GM12874 (cell line): ENCODE data around the gene PGR.

ENCODE experiments used
- TF ChIP-seq, protein P1 (sequence below): IDR thresholded peaks from 2 replicates; pipeline ENCODE4 v1.5.1; 2011; ENCODE audit warnings: low read depth, mild to moderate bottlenecking, control low read depth, low read length, moderate library complexity; ENCODE audit not compliant: insufficient read depth

Gene PGR

DNA sequence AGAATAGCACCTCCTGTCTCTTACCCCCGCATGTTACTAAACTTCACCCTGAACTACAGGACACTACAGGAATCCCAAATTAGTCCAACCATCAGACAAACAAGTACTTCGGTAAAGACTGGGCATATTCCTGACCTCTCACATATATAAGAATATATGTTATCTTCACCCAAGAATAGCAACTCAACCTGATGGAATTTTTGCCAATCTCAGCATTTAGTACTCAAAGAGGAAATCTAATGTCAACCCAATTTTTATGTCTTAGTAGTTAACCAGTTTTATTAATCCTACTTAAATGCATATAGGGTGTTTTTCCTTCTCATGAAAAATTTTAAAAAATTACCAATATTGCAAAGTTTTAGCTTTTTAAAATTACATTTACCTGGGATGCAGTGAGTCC lies 26.2 kb downstream of the PGR start:
- TF ChIP-seq, protein P1, sequence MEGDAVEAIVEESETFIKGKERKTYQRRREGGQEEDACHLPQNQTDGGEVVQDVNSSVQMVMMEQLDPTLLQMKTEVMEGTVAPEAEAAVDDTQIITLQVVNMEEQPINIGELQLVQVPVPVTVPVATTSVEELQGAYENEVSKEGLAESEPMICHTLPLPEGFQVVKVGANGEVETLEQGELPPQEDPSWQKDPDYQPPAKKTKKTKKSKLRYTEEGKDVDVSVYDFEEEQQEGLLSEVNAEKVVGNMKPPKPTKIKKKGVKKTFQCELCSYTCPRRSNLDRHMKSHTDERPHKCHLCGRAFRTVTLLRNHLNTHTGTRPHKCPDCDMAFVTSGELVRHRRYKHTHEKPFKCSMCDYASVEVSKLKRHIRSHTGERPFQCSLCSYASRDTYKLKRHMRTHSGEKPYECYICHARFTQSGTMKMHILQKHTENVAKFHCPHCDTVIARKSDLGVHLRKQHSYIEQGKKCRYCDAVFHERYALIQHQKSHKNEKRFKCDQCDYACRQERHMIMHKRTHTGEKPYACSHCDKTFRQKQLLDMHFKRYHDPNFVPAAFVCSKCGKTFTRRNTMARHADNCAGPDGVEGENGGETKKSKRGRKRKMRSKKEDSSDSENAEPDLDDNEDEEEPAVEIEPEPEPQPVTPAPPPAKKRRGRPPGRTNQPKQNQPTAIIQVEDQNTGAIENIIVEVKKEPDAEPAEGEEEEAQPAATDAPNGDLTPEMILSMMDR: no peak

DNA sequence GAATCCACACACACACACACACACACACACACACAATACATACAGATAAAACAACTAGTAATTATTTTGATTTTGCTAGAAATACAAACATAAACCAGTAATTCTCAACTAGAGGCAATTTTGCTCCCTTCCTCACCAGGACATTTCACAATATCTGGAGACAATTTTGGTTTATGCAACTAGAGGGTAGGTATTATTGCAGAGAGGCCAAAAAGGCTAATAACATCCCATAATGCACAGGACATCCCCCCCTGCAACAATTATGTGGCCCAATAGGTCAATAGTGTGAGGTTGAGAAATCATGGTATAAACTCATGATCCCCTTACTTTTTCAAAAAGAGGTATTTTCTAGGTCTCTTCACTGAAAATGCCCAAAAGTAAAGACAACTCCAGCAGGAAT lies 29.0 kb downstream of the PGR start:
- TF ChIP-seq, protein P1: no peak

DNA sequence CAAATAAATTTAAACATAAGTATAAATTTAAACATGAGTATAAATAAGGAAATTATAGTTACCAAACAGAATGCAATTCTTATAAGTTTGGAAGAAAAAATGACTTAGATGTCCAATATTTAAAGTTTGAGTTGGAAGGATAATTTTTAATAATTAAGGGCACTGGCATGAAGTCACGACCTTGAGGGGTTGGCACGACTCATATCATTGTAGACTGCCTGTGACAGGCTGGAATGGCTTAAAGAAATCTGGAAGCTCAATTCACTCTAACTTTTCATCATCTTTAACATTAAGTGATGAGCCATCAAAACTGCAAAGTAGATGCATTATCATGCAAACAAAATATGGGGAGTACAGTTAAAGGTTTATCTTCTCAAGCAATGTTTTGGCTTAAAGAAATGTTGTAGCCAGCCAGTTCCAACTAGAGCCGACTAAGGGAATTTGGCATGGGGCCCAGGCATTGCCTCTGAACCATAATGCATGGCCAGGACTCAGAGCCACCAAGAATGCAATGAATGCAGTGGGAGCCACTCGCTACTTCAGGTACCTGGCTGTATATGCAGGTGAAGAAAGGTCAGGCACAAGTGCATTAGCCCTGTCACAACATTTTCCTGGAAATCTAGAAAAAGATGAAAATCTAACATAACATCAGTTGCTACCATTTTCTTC lies 33.4 kb downstream of the PGR start:
- TF ChIP-seq, protein P1: no peak

DNA sequence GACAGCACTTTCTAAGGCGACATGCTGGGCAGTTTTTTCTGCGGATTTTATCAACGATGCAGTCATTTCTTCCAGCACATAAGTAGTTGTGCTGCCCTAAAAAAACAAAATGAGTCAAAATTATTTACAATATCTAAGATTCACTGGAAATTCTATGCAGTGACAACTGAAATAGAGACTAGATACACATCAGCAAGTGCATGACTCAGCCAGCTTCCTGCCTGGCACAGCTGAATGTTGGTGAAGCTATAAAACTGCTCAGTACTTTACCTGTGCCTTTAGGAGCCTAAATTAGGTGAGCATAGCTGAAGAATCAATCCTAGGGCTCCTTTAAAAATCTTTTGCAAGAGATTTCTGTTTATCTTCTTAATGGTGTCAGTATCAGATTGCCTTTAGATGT lies 37.8 kb downstream of the PGR start:
- TF ChIP-seq, protein P1: no peak

DNA sequence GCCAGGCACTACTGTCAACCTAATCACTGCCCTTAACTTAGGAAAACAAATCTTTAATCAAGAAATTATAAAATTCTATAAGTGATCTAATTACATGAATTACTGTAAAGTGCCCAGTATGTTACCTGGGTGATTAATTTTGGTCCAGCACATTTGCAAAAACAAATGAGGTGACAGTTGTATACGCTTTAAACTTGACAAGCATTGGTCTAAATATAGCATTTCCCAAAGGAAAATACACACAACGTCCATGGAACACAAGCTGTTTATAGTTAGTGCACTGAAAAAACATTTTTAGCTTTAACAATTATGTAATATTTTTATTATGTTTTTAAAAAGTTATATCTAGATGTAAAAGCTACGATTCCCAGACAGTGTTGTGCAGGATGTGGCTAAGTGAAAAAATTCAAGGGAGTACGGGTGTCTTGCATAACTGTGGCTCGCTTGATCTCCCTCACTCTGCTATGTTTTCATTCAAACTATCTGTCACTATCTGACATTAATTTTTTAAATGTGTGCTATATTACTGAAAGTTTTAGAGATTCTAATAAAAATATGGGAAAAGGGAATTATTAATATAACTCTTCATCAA lies 38.8 kb downstream of the PGR start:
- TF ChIP-seq, protein P1: no peak

DNA sequence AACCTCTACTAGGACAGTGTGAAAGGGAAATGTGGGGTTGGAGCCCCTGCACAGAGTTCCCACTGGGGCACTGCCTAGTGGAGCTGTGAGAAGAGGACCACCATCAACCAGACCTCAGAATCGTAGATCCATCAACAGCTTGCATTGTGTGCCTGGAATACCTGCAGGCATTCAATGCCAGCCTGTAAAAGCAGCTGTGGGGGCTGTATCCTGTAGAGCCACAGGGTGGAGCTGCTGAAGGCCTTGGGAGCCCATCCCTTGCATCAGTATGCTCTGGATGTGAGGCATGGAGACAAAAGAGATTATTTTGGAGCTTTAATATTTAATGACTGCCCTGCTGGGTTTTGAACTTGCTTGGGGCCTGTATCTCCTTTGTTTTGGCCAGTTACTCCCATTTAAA lies 46.3 kb downstream of the PGR start:
- TF ChIP-seq, protein P1: no peak

DNA sequence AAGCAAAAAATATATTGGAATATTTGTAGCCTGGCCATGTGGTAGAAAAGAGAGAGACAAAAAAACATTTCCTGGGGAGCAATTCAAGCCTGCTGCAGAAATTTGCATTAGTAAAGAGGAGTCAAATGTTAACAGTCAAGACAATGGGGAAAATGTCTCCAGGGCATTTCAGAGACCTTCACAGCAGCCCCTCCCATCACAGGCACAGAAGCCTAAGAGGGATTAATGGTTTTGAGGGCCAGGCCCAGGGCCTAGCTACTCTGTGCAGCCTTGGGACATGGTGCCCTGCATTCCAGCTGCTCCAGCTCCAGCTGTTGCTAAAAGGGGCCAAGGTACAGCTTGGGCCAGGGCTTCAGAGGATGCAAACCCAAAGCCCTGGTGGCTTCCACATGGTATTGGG lies 46.8 kb downstream of the PGR start:
- TF ChIP-seq, protein P1: no peak
